MM.1S (cell line): ENCODE data around the gene RGPD6.
"Not testable (repeated sequence)": the region's sequence is repeated elsewhere in the genome, so short reads cannot be mapped to it uniquely, and the experiment has no call there.

Source experiments
- DNase-seq: peaks from one replicate; pipeline ENCODE4 v3.0.0-alpha.2; 2015
- H2AFZ ChIP-seq: fragments of 300-600 bp; sonication (generic); 2 replicates; pipeline ENCODE4 v1.6.0; 2016; ENCODE audit warnings: antibody characterized with exemption, low read length
- H3F3A ChIP-seq: fragments of 300-600 bp; sonication (generic); 2 replicates; pipeline ENCODE4 v1.6.1; 2016; ENCODE audit warnings: mild to moderate bottlenecking, antibody characterized with exemption, low read length, moderate library complexity, mixed read lengths; ENCODE audit not compliant: insufficient read depth
- H3K27ac ChIP-seq: fragments of 300-600 bp; sonication (generic); 2 replicates; pipeline ENCODE4 v1.5.1; 2016; ENCODE audit warnings: mild to moderate bottlenecking, low read length
- H3K27me3 ChIP-seq: fragments of 300-600 bp; sonication (generic); replicated peaks from 2 replicates; pipeline ENCODE4 v1.6.0; 2016; ENCODE audit warnings: low read length; ENCODE audit not compliant: insufficient read depth
- H3K36me3 ChIP-seq: fragments of 300-600 bp; sonication (generic); replicated peaks from 2 replicates; pipeline ENCODE4 v1.6.1; 2016; ENCODE audit warnings: mild to moderate bottlenecking, low read length, mixed read lengths; ENCODE audit not compliant: insufficient read depth
- H3K4me1 ChIP-seq: fragments of 300-600 bp; sonication (generic); 2 replicates; pipeline ENCODE4 v1.6.1; 2016; ENCODE audit warnings: low read length, mixed read lengths
- H3K4me2 ChIP-seq: fragments of 300-600 bp; sonication (generic); 2 replicates; pipeline ENCODE4 v1.6.0; 2016; ENCODE audit warnings: low read depth, low read length
- H3K4me3 ChIP-seq: fragments of 300-600 bp; sonication (generic); 2 replicates; pipeline ENCODE4 v1.5.1; 2016; ENCODE audit warnings: low read length, mixed read lengths
- H3K79me2 ChIP-seq: fragments of 300-600 bp; sonication (generic); 2 replicates; pipeline ENCODE4 v1.6.1; 2016; ENCODE audit warnings: mixed run types, low read length, mixed read lengths
- H3K9ac ChIP-seq: fragments of 300-600 bp; sonication (generic); 2 replicates; pipeline ENCODE4 v1.6.1; 2016; ENCODE audit warnings: low read length, mixed read lengths
- H3K9me2 ChIP-seq: fragments of 300-600 bp; sonication (generic); replicated peaks from 2 replicates; pipeline ENCODE4 v1.6.1; 2016; ENCODE audit warnings: mild to moderate bottlenecking, low read length, mixed read lengths; ENCODE audit not compliant: insufficient read depth
- H3K9me3 ChIP-seq: fragments of 300-600 bp; sonication (generic); replicated peaks from 2 replicates; pipeline ENCODE4 v1.6.1; 2016; ENCODE audit warnings: mild to moderate bottlenecking, low read length, mixed read lengths; ENCODE audit not compliant: insufficient read depth
- H4K20me1 ChIP-seq: fragments of 300-600 bp; sonication (generic); 2 replicates; pipeline ENCODE4 v1.6.1; 2016; ENCODE audit warnings: mild to moderate bottlenecking, low read length, moderate library complexity, mixed read lengths; ENCODE audit not compliant: insufficient read depth

RGPD6 gene

GRCh38 chr2:110603917-110604591 lies 27.0 kb upstream of the RGPD6 start:
- H3K79me2 ChIP-seq, H3K4me1 ChIP-seq, H3K9ac ChIP-seq, H3K4me2 ChIP-seq, H3K36me3 ChIP-seq, H2AFZ ChIP-seq, H3K27me3 ChIP-seq, H3K4me3 ChIP-seq, H3K9me3 ChIP-seq, DNase-seq, H3K27ac ChIP-seq, H3F3A ChIP-seq, H3K9me2 ChIP-seq, H4K20me1 ChIP-seq: not testable (repeated sequence)

GRCh38 chr2:110602139-110602538 lies 25.1 kb upstream of the RGPD6 start:
- H4K20me1 ChIP-seq, H2AFZ ChIP-seq, H3K27ac ChIP-seq, H3K9me2 ChIP-seq, H3K36me3 ChIP-seq, H3K4me3 ChIP-seq, H3K9ac ChIP-seq, H3K4me2 ChIP-seq, H3K79me2 ChIP-seq, H3F3A ChIP-seq, H3K4me1 ChIP-seq, H3K9me3 ChIP-seq, H3K27me3 ChIP-seq, DNase-seq: not testable (repeated sequence)

- not testable (repeated sequence) for H3K36me3 ChIP-seq, H3K9me2 ChIP-seq, H3K9me3 ChIP-seq, H3K9ac ChIP-seq, H3K79me2 ChIP-seq, H2AFZ ChIP-seq, H3K27me3 ChIP-seq, DNase-seq, H4K20me1 ChIP-seq, H3K27ac ChIP-seq, H3F3A ChIP-seq, H3K4me3 ChIP-seq, H3K4me1 ChIP-seq, H3K4me2 ChIP-seq
Observed at GRCh38 chr2:110591973-110592372, 15.0 kb upstream of the RGPD6 start.

GRCh38 chr2:110589677-110590330 lies 12.8 kb upstream of the RGPD6 start:
- not testable (repeated sequence) for H3F3A ChIP-seq, H3K9me2 ChIP-seq, H3K36me3 ChIP-seq, H3K9ac ChIP-seq, H2AFZ ChIP-seq, H3K4me3 ChIP-seq, H3K79me2 ChIP-seq, H3K27ac ChIP-seq, H4K20me1 ChIP-seq, H3K4me2 ChIP-seq, DNase-seq, H3K9me3 ChIP-seq, H3K27me3 ChIP-seq, H3K4me1 ChIP-seq

GRCh38 chr2:110588520-110588919 lies 11.5 kb upstream of the RGPD6 start:
- DNase-seq, H3F3A ChIP-seq, H3K79me2 ChIP-seq, H3K9me2 ChIP-seq, H4K20me1 ChIP-seq, H3K27me3 ChIP-seq, H3K4me3 ChIP-seq, H3K4me1 ChIP-seq, H3K4me2 ChIP-seq, H2AFZ ChIP-seq, H3K9me3 ChIP-seq, H3K36me3 ChIP-seq, H3K27ac ChIP-seq, H3K9ac ChIP-seq: not testable (repeated sequence)

- not testable (repeated sequence) for H3K36me3 ChIP-seq, H3K9me3 ChIP-seq, H3K27me3 ChIP-seq, H3K4me2 ChIP-seq, H3K4me1 ChIP-seq, H3K27ac ChIP-seq, H2AFZ ChIP-seq, H3K9ac ChIP-seq, H3F3A ChIP-seq, H4K20me1 ChIP-seq, DNase-seq, H3K4me3 ChIP-seq, H3K9me2 ChIP-seq, H3K79me2 ChIP-seq
Observed at GRCh38 chr2:110579216-110579965, 2.4 kb upstream of the RGPD6 start.

- H3K27me3 ChIP-seq, DNase-seq, H3K9me3 ChIP-seq, H2AFZ ChIP-seq, H3K36me3 ChIP-seq, H3K4me3 ChIP-seq, H3K79me2 ChIP-seq, H3K4me1 ChIP-seq, H3K27ac ChIP-seq, H3K9ac ChIP-seq, H4K20me1 ChIP-seq, H3K9me2 ChIP-seq, H3K4me2 ChIP-seq, H3F3A ChIP-seq: not testable (repeated sequence)
Observed at GRCh38 chr2:110578429-110578828, 1.4 kb upstream of the RGPD6 start.
